ENCODE data around the gene RAB40A. TPM values are rescaled to one million over a fixed set of nuclear protein-coding genes. Genes with fewer than 3 reads are reported as not detected.
"Not testable (repeated sequence)": the region's sequence is repeated elsewhere in the genome, so short reads cannot be mapped to it uniquely, and the experiment has no call there.

Gene RAB40A
- total RNA-seq, 1 donor from 2014 or later = not detected

GRCh38 chrX:103524747-103525146 is 5.5 kb upstream of the RAB40A start:
- no peak for DNase-seq (ENCODE audit: low read depth, low spot score)

- DNase-seq (ENCODE audit: low read depth, low spot score) = no peak
These were observed 4.3 kb upstream of the RAB40A start for GRCh38 chrX:103523605-103524004.

GRCh38 chrX:103520386-103520785 is 1.1 kb upstream of the RAB40A start:
- no peak for DNase-seq (ENCODE audit: low read depth, low spot score)

- no peak for DNase-seq (ENCODE audit: low read depth, low spot score)
These were observed 718 bp downstream of the RAB40A start for GRCh38 chrX:103518571-103518970.

- no peak for DNase-seq (ENCODE audit: low read depth, low spot score)
These were observed 2.0 kb downstream of the RAB40A start for GRCh38 chrX:103517246-103517645.

- DNase-seq (ENCODE audit: low read depth, low spot score) = no peak
These were observed 5.7 kb downstream of the RAB40A start for GRCh38 chrX:103513476-103514108.

- DNase-seq (ENCODE audit: low read depth, low spot score) = no peak
These were observed 6.2 kb downstream of the RAB40A start for GRCh38 chrX:103513067-103513466.

GRCh38 chrX:103510031-103510430 is 9.3 kb downstream of the RAB40A start:
- DNase-seq (ENCODE audit: low read depth, low spot score) = no peak

GRCh38 chrX:103503853-103504207 is 15.5 kb downstream of the RAB40A start:
- DNase-seq (ENCODE audit: low read depth, low spot score) = no peak

GRCh38 chrX:103503163-103503852 is 16.0 kb downstream of the RAB40A start:
- no peak for DNase-seq (ENCODE audit: low read depth, low spot score)

GRCh38 chrX:103498786-103499185 is 20.5 kb downstream of the RAB40A start:
- DNase-seq (ENCODE audit: low read depth, low spot score) = no peak

- DNase-seq (ENCODE audit: low read depth, low spot score) = no peak
These were observed 23.5 kb downstream of the RAB40A start for GRCh38 chrX:103495786-103496185.

GRCh38 chrX:103493578-103493977 is 25.7 kb downstream of the RAB40A start:
- not testable (repeated sequence) for DNase-seq (ENCODE audit: low read depth, low spot score)

- not testable (repeated sequence) for DNase-seq (ENCODE audit: low read depth, low spot score)
These were observed 29.6 kb downstream of the RAB40A start for GRCh38 chrX:103489733-103490132.

- DNase-seq (ENCODE audit: low read depth, low spot score) = no peak
These were observed 30.5 kb downstream of the RAB40A start for GRCh38 chrX:103488794-103489193.

- DNase-seq (ENCODE audit: low read depth, low spot score) = no peak
These were observed 31.0 kb downstream of the RAB40A start for GRCh38 chrX:103488332-103488731.

GRCh38 chrX:103483720-103484119 is 35.6 kb downstream of the RAB40A start:
- DNase-seq (ENCODE audit: low read depth, low spot score) = no peak

- DNase-seq (ENCODE audit: low read depth, low spot score) = no peak
These were observed 38.8 kb downstream of the RAB40A start for GRCh38 chrX:103480526-103480925.

- DNase-seq (ENCODE audit: low read depth, low spot score) = no peak
These were observed 41.8 kb downstream of the RAB40A start for GRCh38 chrX:103477496-103477895.

GRCh38 chrX:103475381-103475780 is 43.9 kb downstream of the RAB40A start:
- no peak for DNase-seq (ENCODE audit: low read depth, low spot score)

GRCh38 chrX:103469977-103470376 is 49.3 kb downstream of the RAB40A start:
- DNase-seq (ENCODE audit: low read depth, low spot score) = not testable (repeated sequence)

GRCh38 chrX:103467887-103468286 is 51.4 kb downstream of the RAB40A start:
- no peak for DNase-seq (ENCODE audit: low read depth, low spot score)

GRCh38 chrX:103467156-103467555 is 52.1 kb downstream of the RAB40A start:
- no peak for DNase-seq (ENCODE audit: low read depth, low spot score)
